ENCODE results near the gene CCDC40. TPM values are rescaled to one million over a fixed set of nuclear protein-coding genes. Genes with fewer than 3 reads are reported as not detected.
A peak's percentile ranks its signal among the peaks of the same experiment; 100 is the strongest.

Gene CCDC40
- total and polyA plus RNA-seq, 2 donors (not counting 1 experiment from before 2014, with no cell fraction given), result 0.53 to 1.5 TPM

DNA sequence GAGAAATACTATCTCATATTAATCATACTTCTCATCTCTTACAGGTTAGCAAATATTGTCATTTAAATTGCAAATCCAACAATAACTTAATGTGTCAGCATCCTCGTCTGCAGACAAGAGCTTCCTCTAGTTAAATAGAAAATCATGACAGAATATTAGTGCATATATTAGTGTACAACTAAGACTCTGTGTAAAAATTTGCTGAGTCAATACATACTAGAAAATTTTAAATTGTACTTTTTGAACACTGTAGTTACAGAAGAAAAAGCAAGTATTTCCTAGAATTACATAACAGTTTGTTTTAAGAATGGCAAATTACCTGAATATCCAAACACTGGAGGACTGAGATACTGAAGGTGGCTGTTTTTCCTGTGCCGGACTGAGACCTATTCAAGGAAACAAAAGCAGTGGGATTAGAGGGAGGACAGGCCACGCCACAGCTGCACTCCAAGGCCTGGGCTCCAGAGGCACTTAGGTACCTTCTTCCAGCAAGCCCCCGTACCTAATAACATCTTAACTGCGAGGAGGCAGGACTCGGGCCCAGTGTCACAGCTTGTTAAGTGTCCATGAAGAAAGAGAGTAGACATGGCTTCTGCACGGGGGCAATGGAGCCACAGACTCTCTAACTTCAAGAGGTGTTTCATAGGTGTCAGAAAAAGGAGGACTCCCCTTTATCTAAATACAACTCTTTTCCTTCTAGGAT, 105.2 kb downstream of the CCDC40 start:
- TF ChIP-seq CTCF (conservative IDR thresholded peaks at IDR 0.05 in 1 of 2, IDR thresholded peaks at IDR 0.05 in 1 of 2; ENCODE audit: low read depth in 1 of 2, low read length in 2 of 2) (no peak), EZH2 (IDR thresholded peaks at IDR 0.05; ENCODE audit: low read length, missing control alignments) (no peak)
- no peak for DNase-seq (ENCODE audit: low read depth in 2 of 2)
- no peaks in the 10 kb centered on the region for H3K9me3 ChIP-seq (ENCODE audit: control insufficient read depth, insufficient read depth, low read depth, low read length)
- peaks cover 43% of the 10 kb centered on the region for H3K79me2 ChIP-seq (ENCODE audit: control insufficient read depth, insufficient read depth, low read length)
- no peak overlapping the region for H3K9ac ChIP-seq (ENCODE audit: insufficient read depth, low read length)
- H3K27me3 ChIP-seq (ENCODE audit: control insufficient read depth, insufficient read depth, low read length), result no peaks in the 10 kb centered on the region
- H3K4me1 ChIP-seq (ENCODE audit: control insufficient read depth, extremely low read depth, insufficient read depth, low read length), result peaks cover 8% of the 10 kb centered on the region
- peaks cover 37% of the 10 kb centered on the region for H3K36me3 ChIP-seq (ENCODE audit: control insufficient read depth, insufficient read depth, low read length)
- H3K4me3 ChIP-seq (replicated peaks in 1 of 4; ENCODE audit: control extremely low read depth in 1 of 4, insufficient read depth in 1 of 4, low read depth in 3 of 4, low read length in 4 of 4), result no peak overlapping the region
- H3K4me2 ChIP-seq (ENCODE audit: extremely low read depth, insufficient read depth, low read length), result no peak overlapping the region
- H3K27ac ChIP-seq (ENCODE audit: insufficient read depth, low read length), result no peak overlapping the region
- no peaks in the 10 kb centered on the region for H4K20me1 ChIP-seq (ENCODE audit: control insufficient read depth, extremely low read depth, insufficient read depth, low read length)
- no peak overlapping the region for H2AFZ ChIP-seq (ENCODE audit: low read length)

DNA sequence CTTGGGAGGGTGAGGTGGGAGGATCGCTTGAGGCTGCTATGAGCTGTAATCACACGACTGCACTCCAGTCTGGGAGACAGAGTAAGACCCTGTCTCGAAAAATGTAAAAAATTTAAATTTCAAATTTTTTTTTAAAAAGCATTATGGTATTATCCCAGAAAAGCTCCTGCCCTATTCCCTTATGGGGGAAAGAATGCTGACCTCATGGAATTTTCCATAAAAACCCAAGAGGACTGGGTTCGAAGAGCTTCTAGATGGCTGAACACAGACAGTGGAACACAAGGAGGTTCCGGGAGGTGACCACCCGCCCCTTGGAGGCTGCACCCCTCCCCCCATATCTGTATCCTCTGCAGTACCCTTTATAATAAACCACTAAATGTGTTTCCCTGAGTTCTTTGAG, 106.5 kb downstream of the CCDC40 start:
- DNase-seq (ENCODE audit: low read depth in 2 of 2), result no peak
- no peaks in the 10 kb centered on the region for H3K27me3 ChIP-seq (ENCODE audit: control insufficient read depth, insufficient read depth, low read length)
- TF ChIP-seq CTCF (conservative IDR thresholded peaks at IDR 0.05 in 1 of 2, IDR thresholded peaks at IDR 0.05 in 1 of 2; ENCODE audit: low read depth in 1 of 2, low read length in 2 of 2) (no peak), EZH2 (IDR thresholded peaks at IDR 0.05; ENCODE audit: low read length, missing control alignments) (no peak)
- no peak overlapping the region for H2AFZ ChIP-seq (ENCODE audit: low read length)
- no peaks in the 10 kb centered on the region for H4K20me1 ChIP-seq (ENCODE audit: control insufficient read depth, extremely low read depth, insufficient read depth, low read length)
- peaks cover 28% of the 10 kb centered on the region for H3K36me3 ChIP-seq (ENCODE audit: control insufficient read depth, insufficient read depth, low read length)
- no peak overlapping the region for H3K4me3 ChIP-seq (replicated peaks in 1 of 4; ENCODE audit: control extremely low read depth in 1 of 4, insufficient read depth in 1 of 4, low read depth in 3 of 4, low read length in 4 of 4)
- H3K79me2 ChIP-seq (ENCODE audit: control insufficient read depth, insufficient read depth, low read length), result peaks cover 51% of the 10 kb centered on the region
- H3K4me2 ChIP-seq (ENCODE audit: extremely low read depth, insufficient read depth, low read length), result no peak overlapping the region
- H3K9ac ChIP-seq (ENCODE audit: insufficient read depth, low read length), result no peak overlapping the region
- H3K4me1 ChIP-seq (ENCODE audit: control insufficient read depth, extremely low read depth, insufficient read depth, low read length), result peaks cover 8% of the 10 kb centered on the region
- H3K27ac ChIP-seq (ENCODE audit: insufficient read depth, low read length), result no peak overlapping the region
- no peaks in the 10 kb centered on the region for H3K9me3 ChIP-seq (ENCODE audit: control insufficient read depth, insufficient read depth, low read depth, low read length)

- H2AFZ ChIP-seq (ENCODE audit: low read length), result no peak overlapping the region
- peak overlapping the region; percentile 93 for H3K9ac ChIP-seq (ENCODE audit: insufficient read depth, low read length)
- H3K4me1 ChIP-seq (ENCODE audit: control insufficient read depth, extremely low read depth, insufficient read depth, low read length), result peaks cover 8% of the 10 kb centered on the region
- no peaks in the 10 kb centered on the region for H3K27me3 ChIP-seq (ENCODE audit: control insufficient read depth, insufficient read depth, low read length)
- peak overlapping the region; percentile 78 to 98 (median 88) for H3K4me3 ChIP-seq (replicated peaks in 1 of 4; ENCODE audit: control extremely low read depth in 1 of 4, insufficient read depth in 1 of 4, low read depth in 3 of 4, low read length in 4 of 4)
- TF ChIP-seq EZH2 (IDR thresholded peaks at IDR 0.05; ENCODE audit: low read length, missing control alignments), result no peak
- no peak for TF ChIP-seq CTCF (conservative IDR thresholded peaks at IDR 0.05 in 1 of 2, IDR thresholded peaks at IDR 0.05 in 1 of 2; ENCODE audit: low read depth in 1 of 2, low read length in 2 of 2)
- peak overlapping the region; percentile 96 for H3K27ac ChIP-seq (ENCODE audit: insufficient read depth, low read length)
- H3K79me2 ChIP-seq (ENCODE audit: control insufficient read depth, insufficient read depth, low read length), result peaks cover 57% of the 10 kb centered on the region
- peak overlapping the region; percentile 99 for H3K4me2 ChIP-seq (ENCODE audit: extremely low read depth, insufficient read depth, low read length)
- peaks cover 13% of the 10 kb centered on the region for H3K36me3 ChIP-seq (ENCODE audit: control insufficient read depth, insufficient read depth, low read length)
- no peaks in the 10 kb centered on the region for H4K20me1 ChIP-seq (ENCODE audit: control insufficient read depth, extremely low read depth, insufficient read depth, low read length)
- H3K9me3 ChIP-seq (ENCODE audit: control insufficient read depth, insufficient read depth, low read depth, low read length), result no peaks in the 10 kb centered on the region
- DNase-seq (ENCODE audit: low read depth in 2 of 2), result no peak
Observed at GRCh38 chr17:80145076-80146075, 108.9 kb downstream of the CCDC40 start.

Data from fibroblast of lung (primary cell).